MM.1S (cell line): ENCODE measurements around the gene CACNG5.

Experiments used
- DNase-seq: peaks from one replicate; pipeline ENCODE4 v3.0.0-alpha.2; 2015
- H2AFZ ChIP-seq: fragments of 300-600 bp; sonication (generic); 2 replicates; pipeline ENCODE4 v1.6.0; 2016; ENCODE audit warnings: antibody characterized with exemption, low read length
- H3F3A ChIP-seq: fragments of 300-600 bp; sonication (generic); 2 replicates; pipeline ENCODE4 v1.6.1; 2016; ENCODE audit warnings: mild to moderate bottlenecking, antibody characterized with exemption, low read length, moderate library complexity, mixed read lengths; ENCODE audit not compliant: insufficient read depth
- H3K27ac ChIP-seq: fragments of 300-600 bp; sonication (generic); 2 replicates; pipeline ENCODE4 v1.5.1; 2016; ENCODE audit warnings: mild to moderate bottlenecking, low read length
- H3K27me3 ChIP-seq: fragments of 300-600 bp; sonication (generic); replicated peaks from 2 replicates; pipeline ENCODE4 v1.6.0; 2016; ENCODE audit warnings: low read length; ENCODE audit not compliant: insufficient read depth
- H3K36me3 ChIP-seq: fragments of 300-600 bp; sonication (generic); replicated peaks from 2 replicates; pipeline ENCODE4 v1.6.1; 2016; ENCODE audit warnings: mild to moderate bottlenecking, low read length, mixed read lengths; ENCODE audit not compliant: insufficient read depth
- H3K4me1 ChIP-seq: fragments of 300-600 bp; sonication (generic); 2 replicates; pipeline ENCODE4 v1.6.1; 2016; ENCODE audit warnings: low read length, mixed read lengths
- H3K4me2 ChIP-seq: fragments of 300-600 bp; sonication (generic); 2 replicates; pipeline ENCODE4 v1.6.0; 2016; ENCODE audit warnings: low read depth, low read length
- H3K4me3 ChIP-seq: fragments of 300-600 bp; sonication (generic); 2 replicates; pipeline ENCODE4 v1.5.1; 2016; ENCODE audit warnings: low read length, mixed read lengths
- H3K79me2 ChIP-seq: fragments of 300-600 bp; sonication (generic); 2 replicates; pipeline ENCODE4 v1.6.1; 2016; ENCODE audit warnings: mixed run types, low read length, mixed read lengths
- H3K9ac ChIP-seq: fragments of 300-600 bp; sonication (generic); 2 replicates; pipeline ENCODE4 v1.6.1; 2016; ENCODE audit warnings: low read length, mixed read lengths
- H3K9me2 ChIP-seq: fragments of 300-600 bp; sonication (generic); replicated peaks from 2 replicates; pipeline ENCODE4 v1.6.1; 2016; ENCODE audit warnings: mild to moderate bottlenecking, low read length, mixed read lengths; ENCODE audit not compliant: insufficient read depth
- H3K9me3 ChIP-seq: fragments of 300-600 bp; sonication (generic); replicated peaks from 2 replicates; pipeline ENCODE4 v1.6.1; 2016; ENCODE audit warnings: mild to moderate bottlenecking, low read length, mixed read lengths; ENCODE audit not compliant: insufficient read depth
- H4K20me1 ChIP-seq: fragments of 300-600 bp; sonication (generic); 2 replicates; pipeline ENCODE4 v1.6.1; 2016; ENCODE audit warnings: mild to moderate bottlenecking, low read length, moderate library complexity, mixed read lengths; ENCODE audit not compliant: insufficient read depth
- CTCF ChIP-seq: fragments of 300-600 bp; sonication (generic); IDR thresholded peaks from 2 replicates; pipeline ENCODE4 v1.5.1; 2016; ENCODE audit warnings: antibody characterized with exemption, low read length, mixed read lengths
- EZH2 ChIP-seq: fragments of 300-600 bp; sonication (generic); optimal IDR thresholded peaks from 2 replicates; pipeline ENCODE3; 2017; ENCODE audit warnings: low read depth, mild to moderate bottlenecking, antibody characterized with exemption, low read length, mixed read lengths
- EZH2phosphoT487 ChIP-seq: fragments of 300-600 bp; sonication (generic); IDR thresholded peaks from 2 replicates; pipeline ENCODE4 v1.6.1; 2018; ENCODE audit warnings: antibody characterized with exemption, low read length

Gene CACNG5

GRCh38 chr17:66859353-66859752 lies 24.4 kb downstream of the CACNG5 start:
- no peaks in the 10 kb centered on the region for H3F3A ChIP-seq
- H3K4me3 ChIP-seq: no peak overlapping the region
- TF ChIP-seq EZH2phosphoT487 (no peak), EZH2 (no peak), CTCF (no peak)
- H3K4me1 ChIP-seq: no peaks in the 10 kb centered on the region
- no peak for DNase-seq
- H2AFZ ChIP-seq: no peak overlapping the region
- H3K9me2 ChIP-seq: no peaks in the 10 kb centered on the region
- no peak overlapping the region for H3K27ac ChIP-seq
- H3K79me2 ChIP-seq: no peaks in the 10 kb centered on the region
- no peaks in the 10 kb centered on the region for H3K36me3 ChIP-seq
- no peaks in the 10 kb centered on the region for H3K27me3 ChIP-seq
- H4K20me1 ChIP-seq: no peaks in the 10 kb centered on the region
- H3K4me2 ChIP-seq: no peak overlapping the region
- H3K9me3 ChIP-seq: no peaks in the 10 kb centered on the region
- no peak overlapping the region for H3K9ac ChIP-seq

GRCh38 chr17:66860204-66860603 lies 25.3 kb downstream of the CACNG5 start:
- Histone ChIP-seq H3K9ac (no peak overlapping the region), H3K79me2 (no peaks in the 10 kb centered on the region), H3K4me2 (no peak overlapping the region), H4K20me1 (no peaks in the 10 kb centered on the region), H3K27ac (no peak overlapping the region), H3K36me3 (no peaks in the 10 kb centered on the region), H3K9me2 (no peaks in the 10 kb centered on the region), H3K9me3 (no peaks in the 10 kb centered on the region), H2AFZ (no peak overlapping the region), H3K27me3 (no peaks in the 10 kb centered on the region), H3K4me1 (no peaks in the 10 kb centered on the region), H3K4me3 (no peak overlapping the region), H3F3A (no peaks in the 10 kb centered on the region)
- no peak for DNase-seq
- TF ChIP-seq EZH2 (no peak), CTCF (no peak), EZH2phosphoT487 (no peak)

- TF ChIP-seq EZH2phosphoT487 (no peak), EZH2 (no peak)
- Histone ChIP-seq H2AFZ (no peak overlapping the region), H3K4me1 (no peaks in the 10 kb centered on the region), H3K9me2 (no peaks in the 10 kb centered on the region), H3K9me3 (no peaks in the 10 kb centered on the region), H3K9ac (no peak overlapping the region), H3K27me3 (no peaks in the 10 kb centered on the region), H3F3A (no peaks in the 10 kb centered on the region), H3K27ac (no peak overlapping the region), H3K79me2 (no peaks in the 10 kb centered on the region), H3K4me2 (no peak overlapping the region), H3K36me3 (no peaks in the 10 kb centered on the region), H4K20me1 (no peaks in the 10 kb centered on the region), H3K4me3 (no peak overlapping the region)
- DNase-seq: no peak
Observed at GRCh38 chr17:66863820-66864219, 28.9 kb downstream of the CACNG5 start.

- Histone ChIP-seq H3F3A (no peaks in the 10 kb centered on the region), H3K4me3 (no peak overlapping the region), H3K9ac (no peak overlapping the region), H3K4me2 (no peak overlapping the region), H3K79me2 (no peaks in the 10 kb centered on the region), H3K9me3 (no peaks in the 10 kb centered on the region), H3K4me1 (no peaks in the 10 kb centered on the region), H3K9me2 (no peaks in the 10 kb centered on the region), H3K36me3 (no peaks in the 10 kb centered on the region), H3K27me3 (no peaks in the 10 kb centered on the region), H3K27ac (no peak overlapping the region), H4K20me1 (no peaks in the 10 kb centered on the region), H2AFZ (no peak overlapping the region)
- no peak for TF ChIP-seq EZH2phosphoT487
- no peak for TF ChIP-seq EZH2
- TF ChIP-seq CTCF: no peak
- no peak for DNase-seq
Observed at GRCh38 chr17:66865151-66865550, 30.2 kb downstream of the CACNG5 start.
